HCT116 (cell line): ENCODE measurements around the gene S1PR3. TPM values are rescaled to one million over a fixed set of nuclear protein-coding genes. Genes with fewer than 3 reads are reported as not detected.

Source experiments
- ATAC-seq: fragments of 200-7000 bp; cut with Tn5 transposase; 2 replicates; pipeline ENCODE4 v1.9.1; 2020; ENCODE audit warnings: mild to moderate bottlenecking, moderate library complexity
- BruUV-seq: library from RNA; stranded (reverse); fragments of 400-500 nt; replicated peaks from 2 replicates; lab custom pipeline; 2021; lab: Mats Ljungman, UMichigan
- CTCF ChIA-PET: fragments of 300-600 bp; sonication (Branson Sonifier 250); formaldehyde crosslinking; loops from one replicate; lab custom pipeline; 2021; ENCODE audit warnings: antibody characterized with exemption; lab: Charles Lee
- POLR2A ChIA-PET: fragments of 300-600, 350-600 bp; sonication (Branson Sonifier 250); formaldehyde crosslinking; loops from one replicate; lab custom pipeline; 2021; ENCODE audit warnings: antibody characterized with exemption; lab: Charles Lee
- RAD21 ChIA-PET, 2 experiments: fragments of 300-600 bp; sonication (Branson Sonifier 250); formaldehyde crosslinking; loops; one replicate each; lab custom pipeline; 2023; ENCODE audit warnings: low total read pairs in 2 of 2; ENCODE audit not compliant: uncharacterized antibody in 2 of 2, unreplicated experiment in 2 of 2, low non-redundant PET in 1 of 2; lab: Charles Lee
- DNase-seq: peaks from one replicate; pipeline ENCODE4 v3.0.0-alpha.2; 2010; ENCODE audit warnings: low read depth, low spot score
- H2AFZ ChIP-seq: fragments of 200-600 bp; shearing (Covaris generic), sonication (generic); 2 replicates; pipeline ENCODE4 v1.6.1; 2017; ENCODE audit warnings: low read depth, mixed run types, mixed read lengths, antibody characterized with exemption, low read length; ENCODE audit not compliant: poor library complexity, severe bottlenecking
- H3K27ac ChIP-seq: 2 replicates; pipeline ENCODE4 v1.5.1; 2012; ENCODE audit warnings: low read depth, low read length
- H3K27me3 ChIP-seq: fragments of 200-600 bp; sonication (generic); 2 replicates; pipeline ENCODE4 v1.6.1; 2016; ENCODE audit warnings: mixed run types, low read length, mixed read lengths; ENCODE audit not compliant: insufficient read depth
- H3K36me3 ChIP-seq, 2 experiments: fragments of 200-500 bp in 1 of 2; fragments of 200-600 bp in 1 of 2; sonication (Bioruptor generic) in 1 of 2; sonication (generic) in 1 of 2; 2 replicates each; pipeline versions ENCODE4 v1.5.1 to v1.6.1; 2014 to 2016; ENCODE audit warnings: low read length in 2 of 2, inconsistent platforms in 1 of 2, mixed read lengths in 1 of 2, mixed run types in 1 of 2; ENCODE audit not compliant: insufficient read depth in 2 of 2, control insufficient read depth in 1 of 2
- H3K4me1 ChIP-seq, 2 experiments: fragments of 200-600 bp in 1 of 2; sonication (generic) in 1 of 2; 2 replicates each; pipeline versions ENCODE4 v1.5.1 to v1.6.1; 2012 to 2017; ENCODE audit warnings: low read length in 2 of 2, inconsistent platforms in 1 of 2, mild to moderate bottlenecking in 1 of 2, mixed read lengths in 1 of 2, mixed run types in 1 of 2, moderate library complexity in 1 of 2; ENCODE audit not compliant: insufficient read depth in 2 of 2, control insufficient read depth in 1 of 2
- H3K4me2 ChIP-seq: fragments of 200-600 bp; sonication (generic); 2 replicates; pipeline ENCODE4 v1.6.1; 2017; ENCODE audit warnings: mixed run types, low read length, mixed read lengths
- H3K4me3 ChIP-seq, 2 experiments: fragments of 200-600 bp in 1 of 2; sonication (generic) in 1 of 2; replicated peaks in 1 of 2; 2 replicates each; pipeline ENCODE4 v1.5.1; 2011 to 2016; ENCODE audit warnings: low read length in 2 of 2, control low read depth in 1 of 2, low read depth in 1 of 2, mild to moderate bottlenecking in 1 of 2, mixed read lengths in 1 of 2, mixed run types in 1 of 2
- H3K79me2 ChIP-seq: fragments of 200-600 bp; sonication (generic); 2 replicates; pipeline ENCODE4 v1.6.1; 2017; ENCODE audit warnings: mild to moderate bottlenecking, mixed run types, low read length, moderate library complexity, mixed read lengths; ENCODE audit not compliant: insufficient read depth
- H3K9ac ChIP-seq: fragments of 200-600 bp; sonication (generic); 2 replicates; pipeline ENCODE4 v1.6.1; 2016; ENCODE audit warnings: low read length, mixed read lengths
- H3K9me2 ChIP-seq: fragments of 200-600 bp; sonication (generic), shearing (Covaris generic); 2 replicates; pipeline ENCODE4 v1.6.1; 2017; ENCODE audit warnings: mixed run types, mild to moderate bottlenecking, moderate library complexity; ENCODE audit not compliant: insufficient read depth
- H3K9me3 ChIP-seq, 2 experiments: fragments of 200-500 bp in 1 of 2; fragments of 200-600 bp in 1 of 2; sonication (Bioruptor generic) in 1 of 2; sonication (generic) in 1 of 2; 2 replicates each; pipeline ENCODE4 v1.6.1; 2014 to 2017; ENCODE audit warnings: low read length in 2 of 2, mixed read lengths in 2 of 2, inconsistent platforms in 1 of 2, low read depth in 1 of 2, mild to moderate bottlenecking in 1 of 2, mixed run types in 1 of 2, moderate library complexity in 1 of 2; ENCODE audit not compliant: control insufficient read depth in 1 of 2, insufficient read depth in 1 of 2
- H4K20me1 ChIP-seq: fragments of 200-600 bp; sonication (generic), shearing (Covaris generic); 2 replicates; pipeline ENCODE4 v1.6.1; 2017; ENCODE audit warnings: mixed run types, mild to moderate bottlenecking, moderate library complexity; ENCODE audit not compliant: insufficient read depth
- CBX3 ChIP-seq: IDR thresholded peaks from 2 replicates; pipeline ENCODE4 v1.6.1; 2012; ENCODE audit warnings: low read depth
- CTCF ChIP-seq, 3 experiments: fragments of 200-600 bp in 1 of 3; sonication (generic) in 1 of 3; IDR thresholded peaks in 2 of 3; conservative IDR thresholded peaks in 1 of 3; 2 replicates each; pipeline ENCODE4 v1.5.1; 2012 to 2017; ENCODE audit warnings: low read depth in 2 of 3, low read length in 2 of 3, antibody characterized with exemption in 1 of 3, borderline replicate concordance in 1 of 3, control low read depth in 1 of 3, mild to moderate bottlenecking in 1 of 3, mixed read lengths in 1 of 3, mixed run types in 1 of 3, moderate library complexity in 1 of 3; ENCODE audit not compliant: insufficient read depth in 1 of 3
- EGR1 ChIP-seq: IDR thresholded peaks from 2 replicates; pipeline ENCODE4 v1.6.1; 2012; ENCODE audit warnings: low read depth
- ELF1 ChIP-seq: IDR thresholded peaks from 2 replicates; pipeline ENCODE4 v1.6.1; 2012; ENCODE audit warnings: low read depth, borderline replicate concordance
- EZH2 ChIP-seq: fragments of 200-600 bp; sonication (generic); IDR thresholded peaks from 2 replicates; pipeline ENCODE4 v1.6.1; 2017; ENCODE audit warnings: antibody characterized with exemption, mixed run types
- EZH2phosphoT487 ChIP-seq: fragments of 200-600 bp; IDR thresholded peaks from 2 replicates; pipeline ENCODE4 v1.6.1; 2018; ENCODE audit warnings: antibody characterized with exemption, borderline replicate concordance
- JUND ChIP-seq: IDR thresholded peaks from 2 replicates; pipeline ENCODE4 v1.6.1; 2012
- MAX ChIP-seq: IDR thresholded peaks from 2 replicates; pipeline ENCODE4 v1.6.1; 2012
- POLR2A ChIP-seq: IDR thresholded peaks from 2 replicates; pipeline ENCODE4 v1.7.0; 2011; ENCODE audit warnings: borderline replicate concordance; ENCODE audit not compliant: insufficient read depth, insufficient read length; ENCODE audit errors: extremely low read depth
- POLR2AphosphoS5 ChIP-seq: IDR thresholded peaks from 2 replicates; pipeline ENCODE4 v1.6.1; 2011; ENCODE audit warnings: mild to moderate bottlenecking, low read depth, low read length, moderate library complexity
- RAD21 ChIP-seq: IDR thresholded peaks from 2 replicates; pipeline ENCODE4 v1.6.1; 2012; ENCODE audit warnings: low read depth, mild to moderate bottlenecking
- SIN3A ChIP-seq: IDR thresholded peaks from 2 replicates; pipeline ENCODE4 v1.6.1; 2012; ENCODE audit warnings: low read depth
- YY1 ChIP-seq: IDR thresholded peaks from 2 replicates; pipeline ENCODE4 v1.6.1; 2011; ENCODE audit warnings: low read length, low read depth, moderate library complexity, mild to moderate bottlenecking; ENCODE audit not compliant: insufficient replicate concordance; ENCODE audit errors: extremely low read depth
- ZFX ChIP-seq: fragments of 450-650 bp; IDR thresholded peaks from 2 replicates; pipeline ENCODE4 v1.6.1; 2017
- ZNF274 ChIP-seq: fragments of 200-500 bp; sonication (Bioruptor generic); IDR thresholded peaks from 2 replicates; pipeline ENCODE4 v1.6.1; 2014; ENCODE audit warnings: mild to moderate bottlenecking, low read depth, low read length, inconsistent platforms
- intact Hi-C: fragments of 100-400 bp; cut with micrococcal nuclease; formaldehyde crosslinking; loops from 2 replicates; pipeline ENCODE4 v1.10.0; 2022
- total RNA-seq: library from RNA; stranded (reverse); gene quantifications from one replicate; pipeline ENCODE4 v1.2.1, GENCODE V29; 2021; ENCODE audit not compliant: unreplicated experiment
- TF ChIP-seq, protein P1 (sequence below): IDR thresholded peaks from 2 replicates; pipeline ENCODE4 v1.6.1; 2011; ENCODE audit warnings: mild to moderate bottlenecking, low read length, moderate library complexity; ENCODE audit not compliant: insufficient replicate concordance; ENCODE audit errors: extremely low read depth
- TF ChIP-seq, protein P2 (sequence below): IDR thresholded peaks from 2 replicates; pipeline ENCODE4 v1.6.1; 2012; ENCODE audit warnings: low read depth

The S1PR3 gene
- total RNA-seq, 1 experiment from 2014 or later = 0.07 TPM

GRCh38 chr9:89020754-89021153 lies 29.5 kb downstream of the S1PR3 start:
- BruUV-seq = no TSS peak
- Histone ChIP-seq H3K4me2 (peak overlapping the region; percentile 59), H3K9me2 (no peaks in the 10 kb centered on the region), H3K4me1 (peaks cover 20 to 24% of the 10 kb centered on the region in 2 experiments; a peak in 3 of 4 replicates), H3K36me3 (no peaks in the 10 kb centered on the region), H2AFZ (no peak overlapping the region), H3K9me3 (no peaks in the 10 kb centered on the region), H3K27me3 (no peaks in the 10 kb centered on the region), H3K79me2 (no peaks in the 10 kb centered on the region), H4K20me1 (no peaks in the 10 kb centered on the region), H3K9ac (no peak overlapping the region), H3K27ac (no peak overlapping the region), H3K4me3 (no peak overlapping the region)
- RAD21 ChIA-PET = no interaction called here
- intact Hi-C loops = no loop called here
- peak; percentile 61 for ATAC-seq
- no peak for TF ChIP-seq YY1
- no peak for TF ChIP-seq POLR2AphosphoS5
- no peak for TF ChIP-seq ZNF274
- no peak for TF ChIP-seq JUND
- no peak for TF ChIP-seq CTCF (IDR thresholded peaks at IDR 0.05 in 2 of 3, conservative IDR thresholded peaks at IDR 0.05 in 1 of 3; ENCODE audit: borderline replicate concordance in 1 of 3, insufficient read depth in 1 of 3, low read depth in 2 of 3, low read length in 2 of 3)
- TF ChIP-seq, protein P1, sequence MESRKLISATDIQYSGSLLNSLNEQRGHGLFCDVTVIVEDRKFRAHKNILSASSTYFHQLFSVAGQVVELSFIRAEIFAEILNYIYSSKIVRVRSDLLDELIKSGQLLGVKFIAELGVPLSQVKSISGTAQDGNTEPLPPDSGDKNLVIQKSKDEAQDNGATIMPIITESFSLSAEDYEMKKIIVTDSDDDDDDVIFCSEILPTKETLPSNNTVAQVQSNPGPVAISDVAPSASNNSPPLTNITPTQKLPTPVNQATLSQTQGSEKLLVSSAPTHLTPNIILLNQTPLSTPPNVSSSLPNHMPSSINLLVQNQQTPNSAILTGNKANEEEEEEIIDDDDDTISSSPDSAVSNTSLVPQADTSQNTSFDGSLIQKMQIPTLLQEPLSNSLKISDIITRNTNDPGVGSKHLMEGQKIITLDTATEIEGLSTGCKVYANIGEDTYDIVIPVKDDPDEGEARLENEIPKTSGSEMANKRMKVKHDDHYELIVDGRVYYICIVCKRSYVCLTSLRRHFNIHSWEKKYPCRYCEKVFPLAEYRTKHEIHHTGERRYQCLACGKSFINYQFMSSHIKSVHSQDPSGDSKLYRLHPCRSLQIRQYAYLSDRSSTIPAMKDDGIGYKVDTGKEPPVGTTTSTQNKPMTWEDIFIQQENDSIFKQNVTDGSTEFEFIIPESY = no peak
- no peak for TF ChIP-seq ELF1
- no peak for TF ChIP-seq EZH2
- TF ChIP-seq SIN3A = no peak
- no peak for TF ChIP-seq EZH2phosphoT487
- no peak for TF ChIP-seq MAX
- no peak for TF ChIP-seq ZFX
- no peak for TF ChIP-seq RAD21
- TF ChIP-seq EGR1 = no peak
- TF ChIP-seq CBX3 = no peak
- TF ChIP-seq, protein P2, sequence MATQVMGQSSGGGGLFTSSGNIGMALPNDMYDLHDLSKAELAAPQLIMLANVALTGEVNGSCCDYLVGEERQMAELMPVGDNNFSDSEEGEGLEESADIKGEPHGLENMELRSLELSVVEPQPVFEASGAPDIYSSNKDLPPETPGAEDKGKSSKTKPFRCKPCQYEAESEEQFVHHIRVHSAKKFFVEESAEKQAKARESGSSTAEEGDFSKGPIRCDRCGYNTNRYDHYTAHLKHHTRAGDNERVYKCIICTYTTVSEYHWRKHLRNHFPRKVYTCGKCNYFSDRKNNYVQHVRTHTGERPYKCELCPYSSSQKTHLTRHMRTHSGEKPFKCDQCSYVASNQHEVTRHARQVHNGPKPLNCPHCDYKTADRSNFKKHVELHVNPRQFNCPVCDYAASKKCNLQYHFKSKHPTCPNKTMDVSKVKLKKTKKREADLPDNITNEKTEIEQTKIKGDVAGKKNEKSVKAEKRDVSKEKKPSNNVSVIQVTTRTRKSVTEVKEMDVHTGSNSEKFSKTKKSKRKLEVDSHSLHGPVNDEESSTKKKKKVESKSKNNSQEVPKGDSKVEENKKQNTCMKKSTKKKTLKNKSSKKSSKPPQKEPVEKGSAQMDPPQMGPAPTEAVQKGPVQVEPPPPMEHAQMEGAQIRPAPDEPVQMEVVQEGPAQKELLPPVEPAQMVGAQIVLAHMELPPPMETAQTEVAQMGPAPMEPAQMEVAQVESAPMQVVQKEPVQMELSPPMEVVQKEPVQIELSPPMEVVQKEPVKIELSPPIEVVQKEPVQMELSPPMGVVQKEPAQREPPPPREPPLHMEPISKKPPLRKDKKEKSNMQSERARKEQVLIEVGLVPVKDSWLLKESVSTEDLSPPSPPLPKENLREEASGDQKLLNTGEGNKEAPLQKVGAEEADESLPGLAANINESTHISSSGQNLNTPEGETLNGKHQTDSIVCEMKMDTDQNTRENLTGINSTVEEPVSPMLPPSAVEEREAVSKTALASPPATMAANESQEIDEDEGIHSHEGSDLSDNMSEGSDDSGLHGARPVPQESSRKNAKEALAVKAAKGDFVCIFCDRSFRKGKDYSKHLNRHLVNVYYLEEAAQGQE = no peak
- no peak for TF ChIP-seq POLR2A
- CTCF ChIA-PET = no interaction called here
- POLR2A ChIA-PET = no interaction called here
- DNase-seq = no peak
